NCI-H510A treated with DMSO at 0.1 percent for 48 hours (cell line): Measurements from ENCODE around the gene TTC3.
A peak's percentile ranks its signal among the peaks of the same experiment; 100 is the strongest.

Experiments used
- DNase-seq: peaks from one replicate; lab custom pipeline; 2025; lab: John Stamatoyannopoulos, UW

The TTC3 gene

DNA sequence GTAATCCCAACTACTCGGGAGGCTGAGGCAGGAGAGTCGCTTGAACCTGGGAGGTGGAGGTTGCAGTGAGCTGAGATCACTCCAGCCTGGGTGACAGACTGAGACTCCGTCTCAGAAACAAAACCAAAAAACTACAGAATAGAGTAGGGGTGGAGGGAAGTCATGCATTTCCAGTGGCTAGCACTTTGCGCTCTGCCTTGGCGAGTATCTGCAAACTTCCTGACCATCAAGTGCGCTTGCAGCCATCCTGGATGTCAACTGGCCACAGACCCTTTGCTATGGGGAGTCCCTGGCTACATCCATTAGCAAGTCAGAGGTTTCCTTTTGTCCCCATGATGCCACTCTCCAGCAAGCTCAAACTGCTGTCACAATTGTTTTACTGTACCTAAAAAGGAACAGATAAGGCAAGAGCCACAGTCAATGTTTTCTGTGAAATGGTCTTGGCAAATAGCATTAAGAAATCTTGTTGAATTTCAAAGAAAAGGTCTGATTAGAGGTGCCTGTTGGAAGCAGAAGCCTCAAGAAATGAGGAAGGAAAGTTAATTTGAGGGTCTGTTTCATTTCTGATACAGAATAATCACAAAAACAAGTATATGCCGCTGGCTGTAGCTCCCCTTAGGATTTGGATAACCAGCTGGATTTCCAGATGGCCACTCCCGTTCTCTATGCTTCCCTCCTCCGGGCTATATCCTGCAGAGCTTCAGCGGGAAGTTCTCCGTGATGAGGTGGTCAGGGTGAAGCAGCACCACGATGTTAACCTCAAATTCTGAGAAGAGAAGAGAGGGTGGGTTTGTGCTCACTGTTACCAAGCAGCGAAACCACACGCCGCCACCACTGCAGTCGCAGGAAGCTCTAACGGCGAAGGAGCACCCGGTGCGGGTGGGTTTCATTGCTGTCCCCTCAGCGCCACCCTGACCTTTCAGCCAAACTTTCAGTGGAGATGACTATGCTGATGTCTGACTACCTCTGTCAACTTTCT, 152.1 kb downstream of the TTC3 start:
- no peak for DNase-seq

DNA sequence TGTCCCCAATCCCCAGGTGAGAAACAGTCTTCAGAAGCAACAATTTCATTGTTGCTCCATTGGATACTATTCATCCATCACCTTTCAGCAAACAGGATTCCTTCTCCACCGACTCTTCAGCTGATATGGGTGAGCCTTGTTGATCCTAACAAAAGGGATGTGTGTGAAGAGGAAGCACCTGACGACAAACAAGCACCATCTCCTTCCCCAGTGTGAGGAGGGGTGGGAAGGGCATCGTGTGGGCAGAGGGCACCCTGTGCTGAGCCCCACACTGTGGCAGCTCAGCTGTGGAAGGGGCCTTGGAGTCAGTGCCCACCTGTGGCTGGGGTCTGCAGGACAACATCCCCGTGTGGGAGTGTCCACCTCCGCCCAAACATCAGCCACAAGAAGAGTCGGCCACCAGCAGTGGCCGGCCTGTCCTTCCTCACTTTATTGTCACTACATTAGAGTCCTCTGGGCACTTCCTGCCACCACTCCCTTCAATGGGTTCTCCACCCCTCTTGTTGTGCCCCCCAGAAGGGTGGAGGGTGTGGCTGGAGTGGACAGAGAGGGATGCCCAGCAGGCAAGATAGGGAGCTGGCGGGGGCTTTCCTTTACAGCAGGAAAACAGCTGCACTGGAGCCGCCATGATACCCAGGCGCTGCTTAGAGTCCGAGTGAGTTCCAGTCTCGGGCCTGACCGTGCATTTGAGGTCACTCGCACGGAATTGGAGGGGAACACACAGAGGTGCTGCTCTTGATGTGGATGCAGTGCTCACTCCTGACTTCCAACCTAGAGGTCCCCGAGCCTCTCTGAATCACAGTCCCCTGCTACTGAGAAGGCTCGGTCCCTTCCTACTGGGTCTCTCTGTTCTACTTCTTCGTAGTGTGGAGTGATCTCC, 153.2 kb downstream of the TTC3 start:
- DNase-seq: no peak

DNA sequence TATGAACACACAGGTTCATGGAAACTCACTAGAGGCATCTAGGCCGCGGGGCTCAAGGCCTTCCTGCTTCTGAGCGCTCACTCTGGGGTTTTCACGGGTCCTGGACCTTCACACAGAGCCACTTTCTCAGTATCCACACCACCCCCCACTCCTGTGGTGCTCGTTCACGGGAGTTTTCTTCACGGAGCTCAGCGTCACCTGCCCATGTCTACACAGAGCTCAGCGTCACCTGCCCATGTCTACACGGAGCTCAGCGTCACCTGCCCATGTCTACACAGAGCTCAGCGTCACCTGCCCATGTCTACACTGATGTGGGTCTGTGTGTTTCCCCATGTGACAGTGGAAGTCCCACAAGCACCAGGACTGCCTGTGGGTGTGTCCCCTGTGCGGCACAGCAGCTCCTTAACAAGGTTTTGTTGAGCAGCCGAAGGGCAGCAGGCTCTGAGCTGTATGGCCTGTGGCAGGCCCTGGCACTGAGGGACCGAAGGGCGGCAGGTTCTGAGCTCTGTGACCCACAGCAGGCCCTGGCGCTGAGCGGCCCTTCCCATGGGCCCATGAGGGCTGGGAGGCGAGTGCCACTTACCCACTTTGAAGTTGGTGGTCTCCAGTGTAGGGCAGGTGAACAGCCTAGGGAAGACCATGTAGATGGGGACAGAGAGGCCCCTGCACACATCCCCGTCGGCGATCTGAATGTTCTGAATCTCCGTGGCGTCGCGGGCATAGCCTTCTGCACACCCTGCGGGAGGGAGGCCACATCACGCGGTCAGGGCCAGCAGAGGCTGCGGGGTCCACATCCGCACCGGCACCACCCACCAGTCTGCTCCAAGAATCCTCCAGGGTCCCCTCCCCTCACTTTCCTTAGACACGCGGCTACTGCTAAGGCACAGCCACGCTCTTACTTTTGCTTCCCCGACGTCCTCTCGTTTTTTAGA, 154.3 kb downstream of the TTC3 start:
- no peak for DNase-seq

DNA sequence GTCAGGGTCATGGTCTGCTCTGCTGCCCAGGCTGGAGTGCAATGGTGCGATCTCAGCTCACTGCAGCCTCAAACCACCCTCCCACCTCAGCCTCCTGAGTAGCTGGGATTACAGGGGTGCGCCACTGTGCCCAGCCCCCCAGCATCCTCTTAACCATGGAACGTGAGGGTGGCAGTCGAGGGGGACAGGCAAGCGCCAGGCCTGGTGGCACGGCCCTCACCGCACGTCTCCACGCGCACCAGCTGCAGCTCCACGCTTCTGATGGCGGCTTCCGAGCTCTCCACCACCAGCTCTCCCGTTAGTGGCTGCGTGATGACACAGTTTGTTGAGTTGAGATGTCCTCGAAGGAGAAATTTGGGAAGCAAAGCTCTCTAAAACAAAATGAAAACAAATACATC, 154.9 kb downstream of the TTC3 start:
- DNase-seq: no peak

DNA sequence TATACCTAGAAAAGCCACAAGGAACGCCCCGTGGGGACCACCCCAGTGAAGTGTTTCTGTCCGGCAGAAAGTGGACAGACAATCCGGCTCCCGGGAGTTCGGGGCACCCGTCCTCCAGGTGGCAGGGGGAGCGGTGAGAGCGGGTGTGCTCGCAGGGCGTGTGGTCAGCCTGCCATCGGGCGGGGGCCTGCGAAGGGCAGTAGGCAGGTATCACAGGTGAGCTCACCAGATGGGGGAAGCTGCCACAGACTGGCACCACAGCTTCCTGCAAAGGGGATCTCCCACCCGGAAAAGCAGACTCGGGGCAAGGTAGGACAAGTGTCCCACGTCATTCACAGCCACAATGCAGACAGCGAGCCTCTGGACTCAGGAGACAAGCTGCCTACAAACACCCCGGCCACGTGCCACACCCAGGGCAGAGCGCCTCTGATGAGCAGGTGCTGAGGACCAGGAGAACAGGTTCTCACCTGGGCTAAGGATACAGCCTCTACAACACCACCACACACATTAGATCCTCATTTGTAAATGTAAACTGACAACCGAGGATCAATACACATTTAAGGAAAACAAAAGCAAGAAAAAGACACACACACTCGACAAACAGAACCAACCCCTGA, 157.7 kb downstream of the TTC3 start:
- DNase-seq: peak; percentile 56

DNA sequence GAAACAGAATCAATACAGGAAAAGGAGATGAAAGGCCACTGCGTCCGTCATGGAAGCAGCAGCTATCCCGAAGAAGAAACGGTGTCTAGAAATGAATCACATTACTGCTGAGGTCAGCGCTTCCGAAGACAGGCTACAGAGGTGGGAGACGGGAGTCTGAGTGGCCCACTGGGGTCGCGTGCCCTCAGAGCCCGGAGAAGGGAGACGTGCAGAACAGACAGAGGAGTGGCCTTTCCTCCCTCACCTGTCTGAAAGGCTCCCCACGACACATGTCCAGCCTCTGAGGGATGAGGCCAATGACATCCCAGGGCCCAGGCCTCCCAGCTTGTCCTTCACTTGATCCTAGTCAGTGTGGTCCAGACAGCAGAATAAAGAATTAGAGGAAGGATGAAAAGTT, 158.2 kb downstream of the TTC3 start:
- DNase-seq: no peak

DNA sequence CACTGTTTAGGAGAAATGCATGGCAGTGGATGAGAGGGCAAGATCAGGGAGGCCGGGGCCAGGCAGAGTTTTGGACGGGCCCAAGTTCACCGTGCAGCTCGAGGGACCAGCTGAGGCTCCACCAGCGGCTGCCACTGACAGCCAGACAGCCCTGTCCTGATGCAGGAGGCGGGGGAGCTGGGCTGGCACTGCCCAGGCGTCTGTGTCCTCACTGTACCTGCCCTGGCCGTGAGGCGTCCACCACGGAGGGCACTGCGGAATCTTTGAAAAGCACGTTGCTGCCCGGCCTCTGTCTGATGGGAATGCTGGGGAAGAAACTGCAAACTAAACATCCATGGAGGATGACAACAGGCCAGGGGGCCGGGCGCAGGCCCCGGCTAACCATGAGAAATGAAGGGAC, 158.6 kb downstream of the TTC3 start:
- no peak for DNase-seq

DNA sequence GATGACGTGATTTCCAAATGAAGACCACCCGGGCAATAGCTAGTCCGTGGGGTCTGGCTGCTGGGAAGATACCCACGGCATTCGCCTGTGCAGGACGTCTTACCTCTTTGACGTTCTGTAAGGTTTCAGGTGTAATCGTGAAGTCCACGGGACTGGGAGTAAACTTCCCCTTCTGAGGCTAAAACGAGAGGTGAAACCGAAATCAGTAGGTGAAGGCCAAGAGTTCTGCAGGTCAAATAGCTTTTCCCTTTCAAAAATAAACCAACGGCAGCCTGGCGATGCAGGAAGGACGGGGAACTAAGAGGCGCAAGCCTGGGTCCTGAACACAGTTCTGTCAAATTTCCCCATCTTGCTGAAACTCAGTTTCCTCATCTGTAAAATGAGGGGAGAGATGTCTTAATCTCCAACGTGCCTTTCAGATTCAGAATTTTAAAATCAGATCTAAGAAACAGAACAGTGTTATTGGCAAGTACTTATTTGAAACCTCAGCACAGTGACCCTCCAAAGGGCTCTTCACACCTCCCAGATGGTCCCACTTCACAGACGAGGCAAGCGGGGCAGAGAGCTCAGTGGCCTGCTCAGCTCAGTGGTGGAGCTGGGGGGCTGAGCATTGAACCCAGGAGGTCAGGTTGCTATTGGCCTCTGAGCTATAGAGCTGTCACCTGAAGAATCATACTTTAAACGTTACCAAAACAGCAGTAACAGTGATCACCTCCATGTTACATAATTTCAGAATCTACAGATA, 159.4 kb downstream of the TTC3 start:
- no peak for DNase-seq

DNA sequence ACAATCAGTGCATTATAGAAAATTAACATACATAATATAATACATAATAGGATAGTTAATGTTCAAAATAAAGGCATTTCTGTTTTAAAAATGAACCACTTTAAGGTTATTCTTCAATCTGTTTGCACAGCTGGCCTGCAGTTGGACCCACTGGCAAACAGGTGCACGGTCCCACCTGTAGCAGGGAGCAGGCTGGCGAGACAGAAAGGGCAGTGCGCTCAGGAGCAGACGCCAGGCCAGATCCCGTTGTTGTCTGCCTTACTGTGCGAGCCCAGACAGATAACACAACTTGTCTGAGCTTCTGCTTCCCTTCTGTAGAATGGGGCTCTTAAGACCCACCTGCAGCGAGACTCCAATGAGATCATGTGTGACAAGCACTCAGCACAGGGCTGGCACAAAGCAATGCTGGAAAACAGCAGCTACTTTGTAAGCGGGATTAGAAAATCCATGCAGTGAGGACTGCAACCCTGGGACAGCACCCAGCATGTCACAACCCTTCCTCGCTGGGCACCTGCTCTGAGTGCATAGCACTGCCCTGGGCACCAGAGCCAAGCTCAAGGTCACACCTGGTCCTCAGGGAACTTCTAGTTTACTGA, 160.6 kb downstream of the TTC3 start:
- DNase-seq: peak; percentile 58

DNA sequence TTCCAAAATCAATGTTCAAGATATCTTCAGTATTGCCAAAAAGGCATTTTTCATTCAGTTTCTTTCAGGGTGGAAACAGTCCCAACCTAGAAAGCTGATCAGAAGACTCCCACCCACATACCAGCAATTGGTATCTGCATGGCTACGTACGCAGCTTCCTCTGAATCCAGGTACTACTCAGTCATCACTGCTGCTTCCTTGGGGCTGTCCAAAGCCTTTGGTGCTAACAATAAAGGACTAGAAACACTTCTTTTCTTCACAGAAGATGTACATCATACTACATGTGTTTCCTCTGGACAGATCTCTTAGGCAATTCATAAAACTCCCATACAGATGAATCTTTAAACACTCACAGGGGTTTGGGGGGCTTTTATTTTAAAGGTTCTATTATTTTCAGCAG, 164.3 kb downstream of the TTC3 start:
- no peak for DNase-seq

DNA sequence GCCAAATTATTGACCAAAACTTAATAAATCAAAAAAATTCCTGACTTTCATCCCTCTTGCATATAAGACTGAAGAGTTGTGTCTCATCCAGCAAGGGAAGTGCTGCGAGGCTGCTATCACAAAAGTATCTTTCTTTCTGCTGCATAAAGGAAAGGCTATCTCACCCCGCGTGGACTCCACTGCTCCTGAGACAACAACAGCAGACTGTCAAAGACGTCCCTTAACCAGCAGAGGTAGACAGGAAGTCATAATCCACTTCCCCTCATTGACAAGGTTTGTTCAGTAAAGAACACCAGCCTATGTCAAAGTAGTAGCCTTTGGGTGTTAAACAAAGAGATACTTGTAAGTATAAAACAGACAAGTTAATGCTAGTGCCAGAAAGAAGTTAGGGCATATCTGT, 164.7 kb downstream of the TTC3 start:
- DNase-seq: no peak

DNA sequence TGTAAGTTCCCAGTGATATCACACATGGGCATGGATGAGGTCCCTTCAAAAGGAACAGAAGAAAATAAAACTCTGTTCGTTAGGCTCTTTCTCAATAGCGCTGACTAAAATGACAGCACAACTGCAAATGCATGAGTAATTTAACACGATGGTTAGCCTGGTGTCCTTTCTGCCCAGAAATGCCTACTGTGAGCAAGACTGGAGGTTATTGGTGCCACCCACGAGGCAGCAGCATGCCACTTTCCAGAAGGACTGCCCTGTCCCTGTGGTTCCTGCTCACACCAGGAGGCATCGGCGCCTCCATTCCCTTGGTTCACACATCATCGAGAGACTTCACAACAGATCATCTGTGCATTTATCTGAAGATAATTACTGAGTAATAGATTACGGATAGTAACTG, 167.9 kb downstream of the TTC3 start:
- no peak for DNase-seq

DNA sequence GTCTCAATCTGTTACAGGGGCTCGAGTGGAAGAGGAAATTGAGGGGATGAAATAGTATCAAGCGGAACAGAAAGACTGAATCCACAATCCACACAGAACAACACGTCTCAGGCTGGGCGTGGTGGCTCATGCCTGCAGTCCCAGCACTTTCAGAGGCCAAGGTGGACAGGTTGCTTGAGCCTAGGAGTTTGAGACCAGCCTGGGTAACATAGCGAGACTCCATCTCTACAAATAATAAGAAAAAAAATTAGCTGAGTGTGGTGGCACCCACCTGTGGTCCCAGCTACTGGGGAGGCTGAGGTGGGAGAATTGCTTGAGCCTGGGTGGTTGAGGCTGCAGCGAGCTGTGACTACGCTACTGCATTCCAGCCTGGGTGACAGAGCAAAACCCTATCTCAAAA, 168.4 kb downstream of the TTC3 start:
- no peak for DNase-seq

DNA sequence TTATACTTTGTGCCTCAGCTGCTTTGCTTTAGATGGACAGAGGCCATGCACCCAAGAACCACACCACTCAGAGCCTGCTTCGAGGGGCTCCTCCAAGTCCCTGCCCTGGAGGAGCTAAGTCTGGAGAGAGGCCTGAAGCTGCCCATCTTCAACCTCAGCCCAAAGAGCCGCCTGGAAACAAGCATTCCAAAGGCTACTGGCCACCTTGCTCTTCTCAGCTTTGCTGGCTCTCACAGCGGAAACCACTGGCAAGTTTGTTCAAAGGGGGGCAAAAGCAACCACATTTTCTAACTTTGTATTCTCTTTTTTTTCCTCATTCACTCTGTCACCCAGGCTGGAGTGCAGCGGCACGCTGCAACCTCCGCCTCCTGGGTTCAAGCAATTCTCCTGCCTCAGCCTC, 170.9 kb downstream of the TTC3 start:
- no peak for DNase-seq

DNA sequence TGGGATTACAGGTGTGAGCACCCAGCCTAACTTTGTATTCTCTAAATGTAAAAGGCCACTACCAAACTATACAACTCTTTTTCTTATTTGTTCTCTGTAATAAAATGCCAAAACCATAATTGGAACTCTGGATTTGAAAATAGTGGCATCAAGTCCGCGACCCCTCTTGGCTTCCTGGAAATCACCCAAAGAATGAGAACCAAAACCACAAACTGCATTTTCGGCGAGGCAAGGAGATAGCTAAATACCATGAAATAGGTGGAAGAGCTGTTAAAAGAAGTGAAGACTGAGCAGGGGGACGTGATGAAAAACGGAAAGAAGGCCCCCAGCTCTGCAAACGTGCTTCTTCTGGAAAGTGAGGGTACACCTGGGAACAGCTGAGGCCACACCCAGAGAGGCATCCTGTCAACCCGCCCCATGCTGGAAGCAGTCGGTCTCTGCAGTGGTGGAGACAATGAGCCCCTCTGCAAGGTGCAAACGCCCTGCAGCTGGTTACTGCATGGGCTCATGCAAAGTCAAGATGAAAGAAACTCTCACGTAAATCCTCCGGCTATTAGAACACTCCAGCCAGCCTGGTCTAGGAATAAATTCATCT, 171.5 kb downstream of the TTC3 start:
- no peak for DNase-seq

DNA sequence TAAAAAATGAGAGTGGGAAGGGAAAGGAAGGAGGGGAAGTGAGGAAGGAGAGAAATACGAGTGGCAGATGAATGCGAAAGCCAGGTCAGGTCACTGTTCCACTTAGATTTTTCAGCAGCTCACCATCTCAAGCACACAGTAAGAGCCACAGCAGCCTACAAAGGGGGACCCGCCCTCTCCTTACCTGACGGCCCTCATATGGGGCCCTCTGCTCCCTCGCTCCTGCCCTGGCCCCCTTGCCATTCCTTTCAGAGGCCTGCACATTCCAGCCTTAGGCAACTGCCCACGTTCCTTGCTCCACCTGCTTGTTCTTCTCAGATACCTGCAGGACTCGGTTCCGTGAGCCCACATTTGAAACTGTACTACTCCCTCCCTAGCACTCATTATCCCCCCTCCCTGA, 172.1 kb downstream of the TTC3 start:
- DNase-seq: no peak

DNA sequence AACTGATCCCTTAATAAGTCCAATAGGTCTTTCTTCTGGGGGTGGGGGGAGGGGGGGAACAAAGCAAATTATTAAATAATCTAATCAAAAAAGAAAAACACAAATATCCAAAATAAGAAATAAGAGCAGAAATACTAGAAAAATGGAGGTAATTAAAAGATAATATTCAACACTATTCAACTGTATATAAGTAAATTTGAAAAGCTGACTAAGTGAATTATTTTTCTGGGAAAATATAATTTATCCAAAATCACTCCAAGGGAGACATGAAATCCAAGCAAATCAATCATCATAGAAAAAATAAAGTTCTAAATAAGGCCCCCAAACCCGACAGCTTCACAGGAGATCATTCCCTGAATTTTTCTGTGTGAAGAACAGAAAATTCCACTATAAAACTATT, 175.2 kb downstream of the TTC3 start:
- DNase-seq: no peak

DNA sequence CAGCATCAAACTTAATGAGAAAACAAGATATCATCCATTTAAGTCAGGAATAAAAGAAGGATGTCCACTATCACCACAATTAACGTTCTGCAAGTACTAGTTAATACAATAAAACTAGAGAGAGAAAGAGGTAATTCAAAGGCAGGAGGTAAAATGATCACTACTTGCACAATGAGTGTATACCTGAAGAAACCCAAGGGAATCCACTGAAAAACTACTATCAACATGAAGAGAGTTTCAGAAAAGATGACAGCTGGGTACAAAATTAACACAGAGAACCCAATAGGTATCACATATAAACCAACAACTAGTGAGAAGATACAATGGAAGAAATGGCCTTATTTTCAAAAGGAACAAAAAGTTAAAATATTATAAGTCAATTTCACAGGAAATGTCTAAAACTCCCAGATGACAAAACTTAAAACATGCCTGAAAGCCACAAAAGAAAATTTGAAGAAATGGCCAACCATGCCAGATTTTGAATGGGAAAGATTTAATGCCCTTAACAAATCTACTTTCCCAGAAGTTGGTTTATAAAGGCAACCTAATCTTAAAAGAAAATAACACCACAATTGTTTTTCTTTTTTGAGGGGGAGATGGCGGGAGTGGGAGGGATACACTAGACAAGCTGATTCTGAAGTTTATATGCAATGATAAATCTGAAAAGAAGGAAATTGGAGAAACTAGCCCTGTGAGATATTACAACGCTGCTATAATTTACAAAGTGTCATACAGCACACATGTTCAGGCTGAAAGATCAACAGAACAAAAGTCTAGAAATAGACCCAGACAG, 176.3 kb downstream of the TTC3 start:
- DNase-seq: no peak

DNA sequence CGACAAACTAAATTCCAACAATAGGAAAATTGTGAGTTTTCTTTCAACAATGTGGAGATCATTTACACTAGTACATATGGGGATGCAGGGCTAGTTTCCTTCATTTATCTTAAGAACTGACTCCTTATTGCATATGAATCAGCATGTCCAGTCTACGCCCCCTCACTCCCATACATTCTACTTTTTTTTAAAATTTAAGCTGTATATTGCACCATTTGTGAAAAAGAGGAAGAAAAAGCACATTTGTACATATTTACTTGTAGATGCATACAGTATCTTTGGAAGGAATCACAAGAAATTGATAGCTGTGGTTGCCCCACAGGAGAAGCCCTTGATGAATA, 178.2 kb downstream of the TTC3 start:
- DNase-seq: no peak
